SU-DHL-6 (cell line): Measurements from ENCODE around the gene PRICKLE2.

Experiments used
- EZH2phosphoT487 ChIP-seq: fragments of 200-600 bp; sonication (generic), shearing (Covaris generic); conservative IDR thresholded peaks from 2 replicates; pipeline ENCODE4 v1.6.1; 2018; ENCODE audit warnings: mild to moderate bottlenecking, antibody characterized with exemption, low read length, moderate library complexity, mixed read lengths
- TF ChIP-seq, protein P1 (sequence below): fragments of 200-600 bp; sonication (generic); IDR thresholded peaks from one replicate; pipeline ENCODE4 v1.5.1; 2017; ENCODE audit warnings: antibody characterized with exemption, mild to moderate bottlenecking, low read length, moderate library complexity; ENCODE audit not compliant: insufficient read depth, poor library complexity, severe bottlenecking

DNA sequence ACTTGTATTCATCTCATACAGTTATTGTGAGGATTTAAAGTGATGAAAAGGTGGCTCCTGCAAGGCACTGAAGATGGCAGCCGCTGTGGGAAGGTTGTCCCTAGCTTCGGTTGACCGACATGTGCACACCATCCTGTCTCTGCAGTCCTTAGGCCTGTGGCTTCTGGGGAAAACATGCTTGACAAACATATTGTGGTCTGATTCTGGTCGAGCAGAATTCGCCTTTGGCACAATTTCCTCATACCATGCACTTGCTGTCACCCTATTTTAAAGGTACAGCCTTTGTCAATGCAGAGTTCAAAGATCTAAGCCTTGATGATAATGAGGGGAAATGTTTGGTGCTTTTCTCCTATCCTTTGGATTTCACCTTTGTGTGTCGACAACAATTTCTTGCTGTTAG, 50.9 kb downstream of the PRICKLE2 start:
- TF ChIP-seq, protein P1, sequence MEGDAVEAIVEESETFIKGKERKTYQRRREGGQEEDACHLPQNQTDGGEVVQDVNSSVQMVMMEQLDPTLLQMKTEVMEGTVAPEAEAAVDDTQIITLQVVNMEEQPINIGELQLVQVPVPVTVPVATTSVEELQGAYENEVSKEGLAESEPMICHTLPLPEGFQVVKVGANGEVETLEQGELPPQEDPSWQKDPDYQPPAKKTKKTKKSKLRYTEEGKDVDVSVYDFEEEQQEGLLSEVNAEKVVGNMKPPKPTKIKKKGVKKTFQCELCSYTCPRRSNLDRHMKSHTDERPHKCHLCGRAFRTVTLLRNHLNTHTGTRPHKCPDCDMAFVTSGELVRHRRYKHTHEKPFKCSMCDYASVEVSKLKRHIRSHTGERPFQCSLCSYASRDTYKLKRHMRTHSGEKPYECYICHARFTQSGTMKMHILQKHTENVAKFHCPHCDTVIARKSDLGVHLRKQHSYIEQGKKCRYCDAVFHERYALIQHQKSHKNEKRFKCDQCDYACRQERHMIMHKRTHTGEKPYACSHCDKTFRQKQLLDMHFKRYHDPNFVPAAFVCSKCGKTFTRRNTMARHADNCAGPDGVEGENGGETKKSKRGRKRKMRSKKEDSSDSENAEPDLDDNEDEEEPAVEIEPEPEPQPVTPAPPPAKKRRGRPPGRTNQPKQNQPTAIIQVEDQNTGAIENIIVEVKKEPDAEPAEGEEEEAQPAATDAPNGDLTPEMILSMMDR: no peak
- TF ChIP-seq EZH2phosphoT487: no peak
